Tibial nerve (tissue), 4 donors: Measurements from ENCODE around the gene RBFOX1. TPM values are rescaled to one million over a fixed set of nuclear protein-coding genes. Genes with fewer than 3 reads are reported as not detected.

Experiments used
- DNase-seq, 2 donors: peaks; one replicate each; pipeline ENCODE4 v3.0.0-alpha.2; 2019; ENCODE audit warnings: low spot score in 2 of 2
- H3K27ac ChIP-seq, 4 donors: fragments of 200-600 bp; sonication (generic) in 3 of 4; one replicate each; pipeline ENCODE4 v1.5.1; 2017 to 2019; ENCODE audit warnings: mild to moderate bottlenecking in 1 of 4
- H3K27me3 ChIP-seq, 2 donors: fragments of 200-600 bp; sonication (generic) in 1 of 2; one replicate each; pipeline versions ENCODE4 v1.5.1 to v1.6.0; 2017 to 2019
- H3K36me3 ChIP-seq, 3 donors: fragments of 200-600 bp; sonication (generic); one replicate each; pipeline ENCODE4 v1.5.1; 2018 to 2019
- H3K4me1 ChIP-seq, 4 donors: fragments of 200-600 bp; sonication (generic) in 3 of 4; one replicate each; pipeline ENCODE4 v1.5.1; 2017 to 2019
- H3K4me3 ChIP-seq, 4 donors: fragments of 200-600 bp; sonication (generic) in 3 of 4; one replicate each; pipeline ENCODE4 v1.5.1; 2017 to 2019; ENCODE audit warnings: mild to moderate bottlenecking in 1 of 4, moderate library complexity in 1 of 4
- H3K9me3 ChIP-seq, 4 donors: fragments of 200-600 bp; sonication (generic) in 3 of 4; one replicate each; pipeline ENCODE4 v1.5.1; 2017 to 2019
- EP300 ChIP-seq, 2 donors: sonication (generic); formaldehyde crosslinking; IDR thresholded peaks; one replicate each; pipeline ENCODE4 v1.6.1; 2017; ENCODE audit warnings: antibody characterized with exemption in 2 of 2, mild to moderate bottlenecking in 1 of 2
- POLR2A ChIP-seq, 2 donors: fragments of 450-650 bp; IDR thresholded peaks; one replicate each; pipeline ENCODE4 v1.6.1; 2017; ENCODE audit warnings: antibody characterized with exemption in 2 of 2, mild to moderate bottlenecking in 2 of 2, moderate library complexity in 2 of 2
- WGBS, 2 donors: methylation state at CpG; one replicate each; pipeline ENCODE4 v1.1.5; 2018; 5-methylcytosine and 5-hydroxymethylcytosine counted together
- total RNA-seq, 4 donors: library from RNA; depleted of rRNA; stranded (reverse); fragments of >200 nt; gene quantifications; one replicate each; pipeline ENCODE4 v1.1.0, GENCODE V29; 2016
- TF ChIP-seq, protein P1 (sequence below), 5 experiments: fragments of 200-600 bp in 3 of 5; fragments of 450-650 bp in 2 of 5; sonication (generic) in 3 of 5; IDR thresholded peaks; one replicate each; pipeline ENCODE4 v1.5.1; 2016 to 2019; ENCODE audit warnings: antibody characterized with exemption in 5 of 5, mild to moderate bottlenecking in 3 of 5, moderate library complexity in 2 of 5

RBFOX1 gene
- total RNA-seq, 4 donors from 2014 or later = 0.22 to 2.1 (median 1.3) TPM; not detected in 1

GRCh38 chr16:7394720-7395336 is 62.2 kb downstream of the RBFOX1 start:
- TF ChIP-seq, protein P1, sequence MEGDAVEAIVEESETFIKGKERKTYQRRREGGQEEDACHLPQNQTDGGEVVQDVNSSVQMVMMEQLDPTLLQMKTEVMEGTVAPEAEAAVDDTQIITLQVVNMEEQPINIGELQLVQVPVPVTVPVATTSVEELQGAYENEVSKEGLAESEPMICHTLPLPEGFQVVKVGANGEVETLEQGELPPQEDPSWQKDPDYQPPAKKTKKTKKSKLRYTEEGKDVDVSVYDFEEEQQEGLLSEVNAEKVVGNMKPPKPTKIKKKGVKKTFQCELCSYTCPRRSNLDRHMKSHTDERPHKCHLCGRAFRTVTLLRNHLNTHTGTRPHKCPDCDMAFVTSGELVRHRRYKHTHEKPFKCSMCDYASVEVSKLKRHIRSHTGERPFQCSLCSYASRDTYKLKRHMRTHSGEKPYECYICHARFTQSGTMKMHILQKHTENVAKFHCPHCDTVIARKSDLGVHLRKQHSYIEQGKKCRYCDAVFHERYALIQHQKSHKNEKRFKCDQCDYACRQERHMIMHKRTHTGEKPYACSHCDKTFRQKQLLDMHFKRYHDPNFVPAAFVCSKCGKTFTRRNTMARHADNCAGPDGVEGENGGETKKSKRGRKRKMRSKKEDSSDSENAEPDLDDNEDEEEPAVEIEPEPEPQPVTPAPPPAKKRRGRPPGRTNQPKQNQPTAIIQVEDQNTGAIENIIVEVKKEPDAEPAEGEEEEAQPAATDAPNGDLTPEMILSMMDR (IDR thresholded peaks at IDR 0.05) = no peak
- TF ChIP-seq POLR2A (IDR thresholded peaks at IDR 0.05) = no peak
- no peak for TF ChIP-seq EP300 (IDR thresholded peaks at IDR 0.05)
- Histone ChIP-seq H3K27me3 (no peaks in the 10 kb centered on the region), H3K4me1 (no peaks in the 10 kb centered on the region), H3K4me3 (no peak overlapping the region), H3K9me3 (no peaks in the 10 kb centered on the region), H3K36me3 (no peaks in the 10 kb centered on the region), H3K27ac (no peak overlapping the region)
- 54 to 68% methylated on average over 7 of the region's 7 CpGs for WGBS, 2 donors
- DNase-seq = no peak

GRCh38 chr16:7397901-7398300 is 65.3 kb downstream of the RBFOX1 start:
- Histone ChIP-seq H3K4me3 (no peak overlapping the region), H3K4me1 (no peaks in the 10 kb centered on the region), H3K9me3 (no peaks in the 10 kb centered on the region), H3K27me3 (no peaks in the 10 kb centered on the region), H3K36me3 (no peaks in the 10 kb centered on the region), H3K27ac (no peak overlapping the region)
- no peak for TF ChIP-seq EP300 (IDR thresholded peaks at IDR 0.05)
- TF ChIP-seq POLR2A (IDR thresholded peaks at IDR 0.05) = no peak
- TF ChIP-seq, protein P1 (IDR thresholded peaks at IDR 0.05) = no peak
- DNase-seq = no peak
- 28 to 32% methylated on average over 5 of the region's 5 CpGs for WGBS, 2 donors

- Histone ChIP-seq H3K9me3 (no peaks in the 10 kb centered on the region), H3K4me1 (no peaks in the 10 kb centered on the region), H3K27me3 (no peaks in the 10 kb centered on the region), H3K36me3 (no peaks in the 10 kb centered on the region), H3K4me3 (no peak overlapping the region), H3K27ac (no peak overlapping the region)
- no peak for DNase-seq
- TF ChIP-seq, protein P1 (IDR thresholded peaks at IDR 0.05) = no peak
- TF ChIP-seq POLR2A (IDR thresholded peaks at IDR 0.05) = no peak
- TF ChIP-seq EP300 (IDR thresholded peaks at IDR 0.05) = no peak
- 75 to 84% methylated on average over 4 of the region's 4 CpGs for WGBS, 2 donors
Observed at GRCh38 chr16:7398536-7398935, 65.9 kb downstream of the RBFOX1 start.

GRCh38 chr16:7399296-7399695 is 66.7 kb downstream of the RBFOX1 start:
- no peak overlapping the region for H3K4me3 ChIP-seq
- no peaks in the 10 kb centered on the region for H3K27me3 ChIP-seq
- WGBS, 2 donors = 86 to 90% methylated on average over 7 of the region's 7 CpGs
- H3K27ac ChIP-seq = no peak overlapping the region
- DNase-seq = no peak
- TF ChIP-seq, protein P1 (IDR thresholded peaks at IDR 0.05) = no peak
- TF ChIP-seq EP300 (IDR thresholded peaks at IDR 0.05) = no peak
- no peak for TF ChIP-seq POLR2A (IDR thresholded peaks at IDR 0.05)
- no peaks in the 10 kb centered on the region for H3K9me3 ChIP-seq
- no peaks in the 10 kb centered on the region for H3K4me1 ChIP-seq
- no peaks in the 10 kb centered on the region for H3K36me3 ChIP-seq

GRCh38 chr16:7400117-7400890 is 67.7 kb downstream of the RBFOX1 start:
- Histone ChIP-seq H3K36me3 (no peaks in the 10 kb centered on the region), H3K27me3 (no peaks in the 10 kb centered on the region), H3K4me3 (no peak overlapping the region), H3K4me1 (no peaks in the 10 kb centered on the region), H3K9me3 (no peaks in the 10 kb centered on the region), H3K27ac (no peak overlapping the region)
- WGBS, 2 donors = 55 to 91% methylated on average over 5 of the region's 5 CpGs
- no peak for DNase-seq
- TF ChIP-seq, protein P1 (IDR thresholded peaks at IDR 0.05) = no peak
- TF ChIP-seq POLR2A (IDR thresholded peaks at IDR 0.05) = no peak
- TF ChIP-seq EP300 (IDR thresholded peaks at IDR 0.05) = no peak
